ENCODE measurements around the gene GRIK1. TPM values are rescaled to one million over a fixed set of nuclear protein-coding genes. Genes with fewer than 3 reads are reported as not detected.

GRIK1 gene
- total RNA-seq, 5 donors from 2014 or later (not counting 1 experiment from before 2014, with no cell fraction given), result not detected

GRCh38 chr21:29708401-29708800 is 231.4 kb downstream of the GRIK1 start:
- no peaks in the 10 kb centered on the region for H3K9me3 Mint-ChIP-seq
- ChIA-PET POLR2A (no interaction called here), CTCF (no interaction called here)
- Histone ChIP-seq H3K9me3 (no peaks in the 10 kb centered on the region), H3K4me1 (ENCODE audit: control insufficient read depth in 1 of 2, extremely low read depth in 1 of 2, insufficient read depth in 2 of 2, low read length in 2 of 2) (no peaks in the 10 kb centered on the region), H3K27ac (ENCODE audit: low read length) (no peak overlapping the region), H3K4me3 (ENCODE audit: control insufficient read depth in 1 of 2, extremely low read depth in 1 of 2, low read length in 1 of 2) (no peak overlapping the region), H3K36me3 (ENCODE audit: control insufficient read depth in 2 of 2, extremely low read depth in 1 of 2, insufficient read depth in 1 of 2, low read length in 1 of 2) (no peaks in the 10 kb centered on the region), H3K27me3 (replicated peaks in 1 of 2; ENCODE audit: control insufficient read depth in 2 of 2, extremely low read depth in 1 of 2, insufficient read depth in 2 of 2, low read length in 1 of 2) (no peaks in the 10 kb centered on the region)
- no peak overlapping the region for H3K27ac Mint-ChIP-seq
- no peaks in the 10 kb centered on the region for H3K4me1 Mint-ChIP-seq
- H3K36me3 Mint-ChIP-seq, result no peaks in the 10 kb centered on the region
- H3K4me3 Mint-ChIP-seq, result no peak overlapping the region
- no CpG with 5 or more reads among the region's 4 CpGs for WGBS (ENCODE audit: insufficient coverage)
- peaks cover 2 to 3% of the 10 kb centered on the region in 2 donors for H3K27me3 Mint-ChIP-seq
- ATAC-seq (replicated peaks in 1 of 4) (no peak), DNase-seq (no peak)

- no peaks in the 10 kb centered on the region for H3K27me3 ChIP-seq (replicated peaks in 1 of 2; ENCODE audit: control insufficient read depth in 2 of 2, extremely low read depth in 1 of 2, insufficient read depth in 2 of 2, low read length in 1 of 2)
- Mint-ChIP-seq H3K27ac (no peak overlapping the region), H3K4me3 (no peak overlapping the region), H3K4me1 (no peaks in the 10 kb centered on the region), H3K9me3 (peaks cover 0 to 3% (median 0%) of the 10 kb centered on the region in 3 donors), H3K36me3 (no peaks in the 10 kb centered on the region), H3K27me3 (no peaks in the 10 kb centered on the region)
- CTCF ChIA-PET, result no interaction called here
- no peaks in the 10 kb centered on the region for H3K36me3 ChIP-seq (ENCODE audit: control insufficient read depth in 2 of 2, extremely low read depth in 1 of 2, insufficient read depth in 1 of 2, low read length in 1 of 2)
- H3K4me1 ChIP-seq (ENCODE audit: control insufficient read depth in 1 of 2, extremely low read depth in 1 of 2, insufficient read depth in 2 of 2, low read length in 2 of 2), result no peaks in the 10 kb centered on the region
- no peak for ATAC-seq (replicated peaks in 1 of 4)
- no peak overlapping the region for H3K4me3 ChIP-seq (ENCODE audit: control insufficient read depth in 1 of 2, extremely low read depth in 1 of 2, low read length in 1 of 2)
- no peak overlapping the region for H3K27ac ChIP-seq (ENCODE audit: low read length)
- H3K9me3 ChIP-seq, result no peaks in the 10 kb centered on the region
- POLR2A ChIA-PET, result no interaction called here
- WGBS (ENCODE audit: insufficient coverage), result 67% methylated on average over 1 of the region's 1 CpG
- DNase-seq, result no peak
Measured at GRCh38 chr21:29704719-29705118, 235.1 kb downstream of the GRIK1 start.

GRCh38 chr21:29701676-29702075 is 238.1 kb downstream of the GRIK1 start:
- no peaks in the 10 kb centered on the region for H3K4me1 Mint-ChIP-seq
- H3K27me3 ChIP-seq (replicated peaks in 1 of 2; ENCODE audit: control insufficient read depth in 2 of 2, extremely low read depth in 1 of 2, insufficient read depth in 2 of 2, low read length in 1 of 2), result no peaks in the 10 kb centered on the region
- peaks cover 0 to 3% (median 0%) of the 10 kb centered on the region in 3 donors for H3K9me3 Mint-ChIP-seq
- H3K4me3 ChIP-seq (ENCODE audit: control insufficient read depth in 1 of 2, extremely low read depth in 1 of 2, low read length in 1 of 2), result no peak overlapping the region
- H3K4me1 ChIP-seq (ENCODE audit: control insufficient read depth in 1 of 2, extremely low read depth in 1 of 2, insufficient read depth in 2 of 2, low read length in 2 of 2), result no peaks in the 10 kb centered on the region
- ChIA-PET CTCF (no interaction called here), POLR2A (no interaction called here)
- no peaks in the 10 kb centered on the region for H3K36me3 Mint-ChIP-seq
- WGBS (ENCODE audit: insufficient coverage), result 84% methylated on average over 4 of the region's 5 CpGs
- no peaks in the 10 kb centered on the region for H3K36me3 ChIP-seq (ENCODE audit: control insufficient read depth in 2 of 2, extremely low read depth in 1 of 2, insufficient read depth in 1 of 2, low read length in 1 of 2)
- H3K27ac ChIP-seq (ENCODE audit: low read length), result no peak overlapping the region
- DNase-seq, result no peak
- H3K9me3 ChIP-seq, result no peaks in the 10 kb centered on the region
- no peak overlapping the region for H3K4me3 Mint-ChIP-seq
- no peak for ATAC-seq (replicated peaks in 1 of 4)
- no peak overlapping the region for H3K27ac Mint-ChIP-seq
- no peaks in the 10 kb centered on the region for H3K27me3 Mint-ChIP-seq

- Histone ChIP-seq H3K27me3 (replicated peaks in 1 of 2; ENCODE audit: control insufficient read depth in 2 of 2, extremely low read depth in 1 of 2, insufficient read depth in 2 of 2, low read length in 1 of 2) (peaks cover 0 to 2% of the 10 kb centered on the region in 2 experiments), H3K27ac (ENCODE audit: low read length) (no peak overlapping the region), H3K4me1 (ENCODE audit: control insufficient read depth in 1 of 2, extremely low read depth in 1 of 2, insufficient read depth in 2 of 2, low read length in 2 of 2) (no peaks in the 10 kb centered on the region), H3K36me3 (ENCODE audit: control insufficient read depth in 2 of 2, extremely low read depth in 1 of 2, insufficient read depth in 1 of 2, low read length in 1 of 2) (no peaks in the 10 kb centered on the region), H3K9me3 (no peaks in the 10 kb centered on the region), H3K4me3 (ENCODE audit: control insufficient read depth in 1 of 2, extremely low read depth in 1 of 2, low read length in 1 of 2) (no peak overlapping the region)
- DNase-seq, result no peak
- H3K27me3 Mint-ChIP-seq, result no peaks in the 10 kb centered on the region
- POLR2A ChIA-PET, result no interaction called here
- 27% methylated on average over 3 of the region's 7 CpGs for WGBS (ENCODE audit: insufficient coverage)
- ATAC-seq (replicated peaks in 1 of 4), result no peak
- H3K4me1 Mint-ChIP-seq, result no peaks in the 10 kb centered on the region
- CTCF ChIA-PET, result no interaction called here
- H3K27ac Mint-ChIP-seq, result no peak overlapping the region
- peaks cover 0 to 3% (median 0%) of the 10 kb centered on the region in 3 donors for H3K9me3 Mint-ChIP-seq
- H3K4me3 Mint-ChIP-seq, result no peak overlapping the region
- no peaks in the 10 kb centered on the region for H3K36me3 Mint-ChIP-seq
Measured at GRCh38 chr21:29697555-29698193, 242.1 kb downstream of the GRIK1 start.

- no peak for ATAC-seq (replicated peaks in 1 of 4)
- Histone ChIP-seq H3K4me1 (ENCODE audit: control insufficient read depth in 1 of 2, extremely low read depth in 1 of 2, insufficient read depth in 2 of 2, low read length in 2 of 2) (no peaks in the 10 kb centered on the region), H3K36me3 (ENCODE audit: control insufficient read depth in 2 of 2, extremely low read depth in 1 of 2, insufficient read depth in 1 of 2, low read length in 1 of 2) (no peaks in the 10 kb centered on the region), H3K27me3 (replicated peaks in 1 of 2; ENCODE audit: control insufficient read depth in 2 of 2, extremely low read depth in 1 of 2, insufficient read depth in 2 of 2, low read length in 1 of 2) (peaks cover 0 to 2% of the 10 kb centered on the region in 2 experiments), H3K27ac (ENCODE audit: low read length) (no peak overlapping the region), H3K9me3 (no peaks in the 10 kb centered on the region), H3K4me3 (ENCODE audit: control insufficient read depth in 1 of 2, extremely low read depth in 1 of 2, low read length in 1 of 2) (no peak overlapping the region)
- WGBS (ENCODE audit: insufficient coverage), result no CpG with 5 or more reads among the region's 1 CpG
- DNase-seq, result no peak
- no peaks in the 10 kb centered on the region for H3K9me3 Mint-ChIP-seq
- POLR2A ChIA-PET, result no interaction called here
- CTCF ChIA-PET, result no interaction called here
- no peak overlapping the region for H3K4me3 Mint-ChIP-seq
- no peaks in the 10 kb centered on the region for H3K36me3 Mint-ChIP-seq
- H3K27ac Mint-ChIP-seq, result no peak overlapping the region
- no peaks in the 10 kb centered on the region for H3K4me1 Mint-ChIP-seq
- peaks cover 0 to 3% of the 10 kb centered on the region in 2 donors for H3K27me3 Mint-ChIP-seq
Measured at GRCh38 chr21:29696937-29697336, 242.9 kb downstream of the GRIK1 start.

GRCh38 chr21:29691616-29692491 is 247.9 kb downstream of the GRIK1 start:
- Mint-ChIP-seq H3K27me3 (peaks cover 2 to 10% of the 10 kb centered on the region in 2 donors), H3K4me1 (no peaks in the 10 kb centered on the region), H3K36me3 (no peaks in the 10 kb centered on the region), H3K4me3 (no peak overlapping the region), H3K9me3 (no peaks in the 10 kb centered on the region), H3K27ac (no peak overlapping the region)
- CTCF ChIA-PET, result no interaction called here
- H3K27me3 ChIP-seq (replicated peaks in 1 of 2; ENCODE audit: control insufficient read depth in 2 of 2, extremely low read depth in 1 of 2, insufficient read depth in 2 of 2, low read length in 1 of 2), result peaks cover 0 to 3% of the 10 kb centered on the region in 2 experiments
- POLR2A ChIA-PET, result interaction anchor here in 1 of 2 donors (0.5 kb wide), 1 partner anchor 957 kb away, joined by 3 read pairs; no protein-coding TSS in a partner anchor
- H3K36me3 ChIP-seq (ENCODE audit: control insufficient read depth in 2 of 2, extremely low read depth in 1 of 2, insufficient read depth in 1 of 2, low read length in 1 of 2), result no peaks in the 10 kb centered on the region
- H3K4me3 ChIP-seq (ENCODE audit: control insufficient read depth in 1 of 2, extremely low read depth in 1 of 2, low read length in 1 of 2), result no peak overlapping the region
- H3K27ac ChIP-seq (ENCODE audit: low read length), result no peak overlapping the region
- 45% methylated on average over 1 of the region's 5 CpGs for WGBS (ENCODE audit: insufficient coverage)
- no peaks in the 10 kb centered on the region for H3K9me3 ChIP-seq
- ATAC-seq (replicated peaks in 1 of 4) (no peak), DNase-seq (no peak)
- no peaks in the 10 kb centered on the region for H3K4me1 ChIP-seq (ENCODE audit: control insufficient read depth in 1 of 2, extremely low read depth in 1 of 2, insufficient read depth in 2 of 2, low read length in 2 of 2)

Measured in T-cell (primary cell).